Gastrocnemius medialis (tissue), 4 donors: ENCODE results near the gene SERPINA5. TPM values are rescaled to one million over a fixed set of nuclear protein-coding genes. Genes with fewer than 3 reads are reported as not detected.
A peak's percentile ranks its signal among the peaks of the same experiment; 100 is the strongest.

Source experiments
- ATAC-seq, 2 donors: fragments of 150-250 bp; one replicate each; pipeline ENCODE4 v1.9.1; 2016
- DNase-seq, 2 donors: peaks; one replicate each; pipeline ENCODE4 v3.0.0-alpha.2; 2019
- H3K27ac ChIP-seq, 4 donors: fragments of 200-600 bp; sonication (generic); 1 replicate in 1 of 4; 2 replicates in 3 of 4; pipeline ENCODE4 v1.5.1; 2016 to 2018; ENCODE audit warnings: mild to moderate bottlenecking in 2 of 4, moderate library complexity in 1 of 4
- H3K27me3 ChIP-seq, 3 donors: fragments of 200-600 bp; sonication (generic) in 2 of 3; 1 replicate in 1 of 3; 2 replicates in 2 of 3; pipeline versions ENCODE4 v1.5.1 to v1.6.0; 2016 to 2019; ENCODE audit warnings: mild to moderate bottlenecking in 1 of 3, moderate library complexity in 1 of 3
- H3K36me3 ChIP-seq, 2 donors: fragments of 200-600 bp; sonication (generic) in 1 of 2; one replicate each; pipeline ENCODE4 v1.5.1; 2017 to 2018
- H3K4me1 ChIP-seq, 2 donors: fragments of 200-600 bp; sonication (generic) in 1 of 2; one replicate each; pipeline ENCODE4 v1.5.1; 2016 to 2017; ENCODE audit warnings: mild to moderate bottlenecking in 2 of 2
- H3K4me3 ChIP-seq, 4 donors: fragments of 200-600 bp; sonication (generic) in 3 of 4; 1 replicate in 1 of 4; 2 replicates in 3 of 4; pipeline ENCODE4 v1.5.1; 2016 to 2019; ENCODE audit warnings: mild to moderate bottlenecking in 2 of 4
- H3K9me3 ChIP-seq, 3 donors: fragments of 200-600 bp; sonication (generic) in 2 of 3; 1 replicate in 1 of 3; 2 replicates in 2 of 3; pipeline ENCODE4 v1.5.1; 2016 to 2019
- POLR2A ChIP-seq, 2 donors: fragments of 450-650 bp; IDR thresholded peaks; one replicate each; pipeline ENCODE4 v1.6.1; 2017; ENCODE audit warnings: antibody characterized with exemption in 2 of 2, mild to moderate bottlenecking in 2 of 2, moderate library complexity in 2 of 2
- in situ Hi-C, 4 donors: fragments of 200-750 bp; cut with MboI; loops; one replicate each; pipeline versions ENCODE4 v1.15.0 to v1.8.0; 2017; ENCODE audit warnings: low sequenced_read_pairs in 4 of 4
- intact Hi-C: fragments of 100-400 bp; cut with DNase I; formaldehyde crosslinking; loops from one replicate; pipeline ENCODE4 v1.15.1; 2023; ENCODE audit warnings: low total_unique reads
- total RNA-seq, 4 donors: library from RNA; depleted of rRNA; stranded (reverse); fragments of >200 nt; gene quantifications; one replicate each; pipeline versions ENCODE4 v1.1.0 to v1.2.3, GENCODE V29; 2016
- TF ChIP-seq, protein P1 (sequence below), 5 experiments: fragments of 450-650 bp in 3 of 5; fragments of 200-600 bp in 2 of 5; sonication (generic) in 2 of 5; IDR thresholded peaks in 4 of 5; conservative IDR thresholded peaks in 1 of 5; 1 replicate in 4 of 5; 2 replicates in 1 of 5; pipeline ENCODE4 v1.5.1; 2016 to 2019; ENCODE audit warnings: antibody characterized with exemption in 5 of 5, mild to moderate bottlenecking in 3 of 5, moderate library complexity in 3 of 5

The SERPINA5 gene
- total RNA-seq, 4 donors from 2014 or later, result 1.8 to 63.2 (median 19.8) TPM

DNA sequence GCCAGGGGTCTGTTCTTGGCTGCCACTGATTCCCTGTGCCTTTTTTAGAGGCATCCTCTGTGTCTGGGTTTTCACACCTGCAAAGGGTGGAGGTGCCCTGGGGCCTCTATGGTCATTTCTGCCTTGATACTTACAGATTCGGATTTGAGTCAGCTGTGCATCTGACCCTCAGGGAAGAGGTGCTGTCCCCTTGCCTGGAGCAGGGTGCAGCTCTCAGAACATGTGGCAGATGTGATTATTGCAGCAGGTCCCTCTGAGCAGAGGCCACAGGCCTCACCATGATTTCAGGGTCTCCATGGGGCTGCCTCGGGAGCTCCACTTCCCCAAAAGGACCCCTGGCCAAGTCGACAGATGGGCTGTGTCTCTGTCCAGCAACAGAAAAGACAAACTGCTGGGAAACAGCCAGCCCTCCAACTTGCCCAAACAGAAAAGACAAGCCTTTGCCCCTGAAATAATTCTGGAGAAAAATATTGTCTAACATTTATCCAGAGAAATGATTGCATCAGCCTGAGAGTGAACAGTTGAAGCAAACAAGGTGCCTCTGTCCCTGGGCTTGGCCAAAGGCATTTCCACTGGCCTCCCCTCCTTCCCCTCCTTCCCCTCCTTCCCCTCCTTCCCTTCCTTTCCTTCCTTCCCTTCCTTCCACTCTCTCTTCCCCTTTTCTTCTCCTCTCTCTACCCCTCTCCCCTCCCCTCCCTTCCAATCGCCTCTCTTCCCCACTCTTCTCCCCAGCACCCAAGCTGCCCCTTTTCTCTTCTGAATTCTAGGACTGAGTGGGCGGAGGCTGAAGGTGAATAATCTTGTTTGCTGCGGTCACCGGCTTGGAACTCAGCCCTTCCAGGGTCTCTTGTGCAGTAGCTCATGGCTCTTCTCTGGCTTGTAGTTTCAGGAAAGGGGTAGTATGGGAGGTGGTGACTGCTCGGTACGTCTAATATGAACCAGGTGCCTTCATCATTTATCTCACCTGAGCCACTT lies 31.6 kb downstream of the SERPINA5 start:
- TF ChIP-seq POLR2A (IDR thresholded peaks at IDR 0.05), result no peak
- TF ChIP-seq, protein P1, sequence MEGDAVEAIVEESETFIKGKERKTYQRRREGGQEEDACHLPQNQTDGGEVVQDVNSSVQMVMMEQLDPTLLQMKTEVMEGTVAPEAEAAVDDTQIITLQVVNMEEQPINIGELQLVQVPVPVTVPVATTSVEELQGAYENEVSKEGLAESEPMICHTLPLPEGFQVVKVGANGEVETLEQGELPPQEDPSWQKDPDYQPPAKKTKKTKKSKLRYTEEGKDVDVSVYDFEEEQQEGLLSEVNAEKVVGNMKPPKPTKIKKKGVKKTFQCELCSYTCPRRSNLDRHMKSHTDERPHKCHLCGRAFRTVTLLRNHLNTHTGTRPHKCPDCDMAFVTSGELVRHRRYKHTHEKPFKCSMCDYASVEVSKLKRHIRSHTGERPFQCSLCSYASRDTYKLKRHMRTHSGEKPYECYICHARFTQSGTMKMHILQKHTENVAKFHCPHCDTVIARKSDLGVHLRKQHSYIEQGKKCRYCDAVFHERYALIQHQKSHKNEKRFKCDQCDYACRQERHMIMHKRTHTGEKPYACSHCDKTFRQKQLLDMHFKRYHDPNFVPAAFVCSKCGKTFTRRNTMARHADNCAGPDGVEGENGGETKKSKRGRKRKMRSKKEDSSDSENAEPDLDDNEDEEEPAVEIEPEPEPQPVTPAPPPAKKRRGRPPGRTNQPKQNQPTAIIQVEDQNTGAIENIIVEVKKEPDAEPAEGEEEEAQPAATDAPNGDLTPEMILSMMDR (IDR thresholded peaks at IDR 0.05 in 4 of 5, conservative IDR thresholded peaks at IDR 0.05 in 1 of 5), result no peak
- no peaks in the 10 kb centered on the region for H3K9me3 ChIP-seq
- H3K4me1 ChIP-seq, result peaks cover 0 to 8% of the 10 kb centered on the region in 2 donors
- H3K27me3 ChIP-seq, result no peaks in the 10 kb centered on the region
- DNase-seq (no peak), ATAC-seq (no peak)
- H3K27ac ChIP-seq, result peak overlapping the region in 3 of 4 donors; percentile 26 to 57 (median 31)
- peak overlapping the region in 1 of 4 donors; percentile 13 for H3K4me3 ChIP-seq
- intact Hi-C loops (no loop called here), in situ Hi-C loops (no loop called here)
- no peaks in the 10 kb centered on the region for H3K36me3 ChIP-seq

DNA sequence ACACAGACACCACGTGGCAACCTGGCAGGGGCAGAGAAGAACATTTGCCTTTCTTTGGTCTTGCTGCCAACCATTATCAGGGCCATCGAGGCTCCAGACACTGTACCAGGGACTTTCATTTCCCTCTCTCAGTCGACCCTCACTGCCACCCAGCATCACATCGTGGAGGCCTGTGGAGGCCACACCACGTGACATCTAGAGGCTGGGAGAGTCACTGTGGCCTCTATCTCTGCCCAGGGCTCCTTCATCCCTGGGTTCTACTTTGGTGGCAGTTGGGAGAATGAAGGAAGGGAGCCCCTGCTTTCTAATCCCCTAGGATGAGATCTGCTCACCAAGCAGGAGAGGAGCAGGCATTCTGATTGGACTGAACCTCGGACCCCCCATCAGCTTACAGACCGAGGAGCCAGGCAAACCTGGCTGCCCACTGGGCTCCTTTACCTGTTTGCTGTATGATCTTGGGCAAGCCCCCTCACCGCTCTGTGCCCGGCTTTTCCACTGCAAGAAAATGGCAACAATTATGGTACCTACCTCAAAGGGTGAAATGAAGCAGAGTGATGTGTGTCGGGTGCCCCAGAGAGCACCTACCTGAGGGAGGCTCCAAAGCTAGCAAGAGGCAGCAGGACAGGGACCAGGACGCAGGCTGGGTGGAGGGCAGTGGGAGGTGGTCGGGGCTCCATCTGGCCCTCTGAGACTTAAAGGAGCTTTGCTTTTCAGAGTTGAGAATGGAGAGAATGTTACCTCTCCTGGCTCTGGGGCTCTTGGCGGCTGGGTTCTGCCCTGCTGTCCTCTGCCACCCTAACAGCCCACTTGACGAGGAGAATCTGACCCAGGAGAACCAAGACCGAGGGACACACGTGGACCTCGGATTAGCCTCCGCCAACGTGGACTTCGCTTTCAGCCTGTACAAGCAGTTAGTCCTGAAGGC lies 32.8 kb downstream of the SERPINA5 start:
- Histone ChIP-seq H3K27ac (no peak overlapping the region), H3K9me3 (peaks cover 0 to 3% (median 0%) of the 10 kb centered on the region in 3 donors), H3K27me3 (no peaks in the 10 kb centered on the region), H3K4me3 (peak overlapping the region in 1 of 4 donors; percentile 13), H3K36me3 (no peaks in the 10 kb centered on the region), H3K4me1 (peaks cover 0 to 8% of the 10 kb centered on the region in 2 donors)
- TF ChIP-seq POLR2A (IDR thresholded peaks at IDR 0.05), result no peak
- no peak for ATAC-seq
- in situ Hi-C loops (no loop called here), intact Hi-C loops (no loop called here)
- DNase-seq, result no peak

DNA sequence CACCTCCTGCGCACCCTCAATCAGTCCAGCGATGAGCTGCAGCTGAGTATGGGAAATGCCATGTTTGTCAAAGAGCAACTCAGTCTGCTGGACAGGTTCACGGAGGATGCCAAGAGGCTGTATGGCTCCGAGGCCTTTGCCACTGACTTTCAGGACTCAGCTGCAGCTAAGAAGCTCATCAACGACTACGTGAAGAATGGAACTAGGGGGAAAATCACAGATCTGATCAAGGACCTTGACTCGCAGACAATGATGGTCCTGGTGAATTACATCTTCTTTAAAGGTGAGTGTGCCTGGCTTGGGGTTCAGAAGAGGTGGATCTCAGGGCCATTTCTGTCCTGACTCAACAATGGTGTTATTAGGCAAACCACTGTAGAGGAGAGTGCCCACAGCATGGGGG lies 33.6 kb downstream of the SERPINA5 start:
- H3K27ac ChIP-seq, result no peak overlapping the region
- no peaks in the 10 kb centered on the region for H3K36me3 ChIP-seq
- no peak for ATAC-seq
- peaks cover 0 to 8% of the 10 kb centered on the region in 2 donors for H3K4me1 ChIP-seq
- intact Hi-C loops, result no loop called here
- no peak for DNase-seq
- TF ChIP-seq, protein P1 (IDR thresholded peaks at IDR 0.05 in 4 of 5, conservative IDR thresholded peaks at IDR 0.05 in 1 of 5), result no peak
- TF ChIP-seq POLR2A (IDR thresholded peaks at IDR 0.05), result no peak
- H3K4me3 ChIP-seq, result no peak overlapping the region
- H3K27me3 ChIP-seq, result no peaks in the 10 kb centered on the region
- H3K9me3 ChIP-seq, result peaks cover 0 to 3% (median 0%) of the 10 kb centered on the region in 3 donors
- in situ Hi-C loops, result no loop called here

DNA sequence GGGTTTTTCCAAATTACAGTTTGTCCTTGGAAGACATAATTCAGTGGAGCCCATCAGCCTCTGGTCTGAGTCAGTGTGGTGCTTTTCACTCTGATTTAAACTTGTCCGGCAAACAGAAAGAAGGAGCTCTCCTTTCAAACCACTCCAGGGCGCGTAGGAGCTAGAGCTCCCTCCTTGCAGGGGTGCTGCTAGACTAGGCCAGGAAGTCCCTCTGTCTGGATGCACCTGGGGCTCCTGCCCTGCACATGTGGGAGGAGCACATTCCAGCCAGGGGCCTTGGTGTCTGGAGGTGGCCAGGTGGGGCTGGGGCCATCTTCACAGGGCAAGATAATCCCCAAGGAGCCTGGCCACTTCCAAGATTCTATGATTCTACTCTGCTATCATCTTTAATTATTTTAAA lies 34.0 kb downstream of the SERPINA5 start:
- H3K4me1 ChIP-seq, result peaks cover 0 to 8% of the 10 kb centered on the region in 2 donors
- no peak for DNase-seq
- TF ChIP-seq, protein P1 (IDR thresholded peaks at IDR 0.05 in 4 of 5, conservative IDR thresholded peaks at IDR 0.05 in 1 of 5), result no peak
- no peak for ATAC-seq
- no peaks in the 10 kb centered on the region for H3K36me3 ChIP-seq
- peaks cover 0 to 3% (median 0%) of the 10 kb centered on the region in 3 donors for H3K9me3 ChIP-seq
- intact Hi-C loops, result no loop called here
- H3K27me3 ChIP-seq, result no peaks in the 10 kb centered on the region
- no peak overlapping the region for H3K27ac ChIP-seq
- H3K4me3 ChIP-seq, result no peak overlapping the region
- in situ Hi-C loops, result no loop called here
